Hematopoietic multipotent progenitor cell treated with erythropoietin and hydrocortisone succinate and interleukin-3 and kit ligand, for 15 days (in vitro differentiated cells): ENCODE results near the gene GADL1.

Experiments
- DNase-seq: peaks from one replicate; pipeline ENCODE4 v3.0.0-alpha.2; 2015; ENCODE audit warnings: low spot score

The GADL1 gene, protein sequence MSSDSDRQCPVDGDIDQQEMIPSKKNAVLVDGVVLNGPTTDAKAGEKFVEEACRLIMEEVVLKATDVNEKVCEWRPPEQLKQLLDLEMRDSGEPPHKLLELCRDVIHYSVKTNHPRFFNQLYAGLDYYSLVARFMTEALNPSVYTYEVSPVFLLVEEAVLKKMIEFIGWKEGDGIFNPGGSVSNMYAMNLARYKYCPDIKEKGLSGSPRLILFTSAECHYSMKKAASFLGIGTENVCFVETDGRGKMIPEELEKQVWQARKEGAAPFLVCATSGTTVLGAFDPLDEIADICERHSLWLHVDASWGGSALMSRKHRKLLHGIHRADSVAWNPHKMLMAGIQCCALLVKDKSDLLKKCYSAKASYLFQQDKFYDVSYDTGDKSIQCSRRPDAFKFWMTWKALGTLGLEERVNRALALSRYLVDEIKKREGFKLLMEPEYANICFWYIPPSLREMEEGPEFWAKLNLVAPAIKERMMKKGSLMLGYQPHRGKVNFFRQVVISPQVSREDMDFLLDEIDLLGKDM

GRCh38 chr3:30894521-30895251, at the start of gene GADL1:
GADL1 (minus strand) TSS chr3:30894661; CDS start chr3:30894614, 47 bp downstream.
- DNase-seq: no peak

- DNase-seq: no peak
These were observed 49.7 kb upstream of the GADL1 start for GRCh38 chr3:30944124-30944523.

DNA sequence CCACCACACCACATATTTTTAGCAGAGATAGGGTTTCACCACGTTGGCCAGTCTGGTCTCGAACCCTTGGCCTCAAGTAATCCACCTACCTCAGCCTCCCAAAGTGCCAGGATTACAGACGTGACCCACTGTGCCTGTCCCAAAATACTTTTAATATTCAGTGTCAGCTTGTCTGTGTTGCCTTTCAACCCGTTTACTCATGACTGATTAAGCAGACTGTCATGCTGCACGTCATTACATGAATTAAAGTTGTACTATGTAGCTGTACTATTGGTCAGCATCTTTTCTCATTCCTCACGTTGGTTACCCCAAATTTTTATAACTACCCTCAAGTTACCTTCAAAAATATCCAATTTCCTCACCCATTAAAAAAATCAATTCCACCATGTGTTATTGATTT, 48.7 kb upstream of the GADL1 start:
- DNase-seq: no peak

DNA sequence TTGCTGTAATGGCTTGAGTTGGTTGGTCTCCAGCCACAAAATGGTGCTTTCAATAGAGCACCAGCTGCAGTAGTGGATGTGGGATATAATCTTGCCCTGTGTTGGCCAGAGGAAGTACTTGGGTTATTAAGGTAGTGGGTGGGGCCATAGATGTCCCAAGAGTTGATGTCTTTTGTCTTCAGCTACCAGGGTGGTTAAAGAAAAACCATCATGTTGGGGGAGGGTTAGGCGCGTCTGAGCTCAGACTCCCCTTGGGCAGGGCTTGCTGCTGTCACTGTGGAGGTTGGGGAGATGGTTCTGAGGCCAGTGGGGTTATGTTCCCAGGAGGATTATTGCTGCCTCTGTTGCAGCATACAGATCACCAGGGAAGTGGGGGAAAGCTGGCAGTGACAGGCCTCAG, 46.9 kb upstream of the GADL1 start:
- no peak for DNase-seq

DNA sequence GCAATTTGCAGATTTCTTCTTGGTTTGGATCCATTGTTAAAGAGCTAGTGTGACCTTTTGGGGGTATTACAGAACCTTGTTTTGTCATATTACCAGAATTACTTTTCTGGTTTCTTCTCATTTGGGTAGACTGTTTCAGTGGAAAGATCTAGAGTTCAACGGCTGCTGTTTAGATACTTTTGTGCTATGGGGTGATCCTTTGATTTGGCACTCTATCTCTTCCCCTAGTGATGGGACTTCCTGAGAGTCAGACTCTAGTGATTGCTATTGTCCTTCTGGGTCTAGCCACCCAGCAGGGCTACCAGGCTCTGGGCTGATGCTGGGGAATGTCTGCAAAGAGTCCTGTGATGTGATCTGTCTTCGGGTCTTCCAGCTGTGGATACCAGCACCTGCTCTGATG, 46.3 kb upstream of the GADL1 start:
- DNase-seq: no peak

DNA sequence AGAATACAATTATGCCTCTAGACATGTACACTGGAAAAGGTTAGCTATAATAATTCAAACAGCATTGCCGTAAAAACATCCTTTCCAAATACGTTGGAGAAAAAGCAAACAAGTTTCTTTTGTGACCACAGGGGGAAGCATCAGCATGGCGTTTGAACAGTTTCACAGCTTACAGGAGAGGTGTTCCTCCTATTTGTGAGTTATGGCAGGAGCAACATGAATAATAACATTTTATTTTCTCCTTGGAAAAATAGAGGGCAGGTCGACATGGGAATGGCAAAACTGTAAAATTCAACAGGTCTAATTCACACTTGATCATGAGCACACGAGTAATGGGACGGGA, 39.7 kb upstream of the GADL1 start:
- DNase-seq: no peak

- DNase-seq: no peak
These were observed 39.2 kb upstream of the GADL1 start for GRCh38 chr3:30933478-30934207.

DNA sequence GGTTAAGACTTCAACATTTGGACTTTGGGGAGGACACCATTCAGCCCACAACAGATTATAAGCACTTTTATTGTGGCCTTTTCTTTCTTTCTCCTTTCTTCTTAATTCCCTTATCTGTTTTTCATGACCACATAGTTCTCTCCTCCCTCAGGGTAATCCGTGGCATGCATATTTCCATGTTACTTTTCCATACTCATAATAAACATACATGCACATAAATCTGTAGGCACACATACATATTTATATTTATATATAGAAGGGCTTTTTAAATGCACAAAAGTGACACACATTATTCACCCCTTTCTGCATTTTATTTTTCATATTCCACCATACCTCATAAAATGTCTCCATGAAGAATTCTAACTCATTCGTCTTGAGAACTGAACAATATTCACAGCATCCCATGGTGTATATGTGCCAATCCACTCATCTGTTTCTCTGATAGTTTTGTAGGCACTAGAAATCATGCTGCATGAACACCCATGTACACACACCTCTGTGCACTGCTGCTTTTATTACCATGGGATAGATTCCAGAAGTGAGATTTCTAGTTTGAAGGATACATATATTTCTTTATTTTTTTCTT, 38.1 kb upstream of the GADL1 start:
- no peak for DNase-seq

DNA sequence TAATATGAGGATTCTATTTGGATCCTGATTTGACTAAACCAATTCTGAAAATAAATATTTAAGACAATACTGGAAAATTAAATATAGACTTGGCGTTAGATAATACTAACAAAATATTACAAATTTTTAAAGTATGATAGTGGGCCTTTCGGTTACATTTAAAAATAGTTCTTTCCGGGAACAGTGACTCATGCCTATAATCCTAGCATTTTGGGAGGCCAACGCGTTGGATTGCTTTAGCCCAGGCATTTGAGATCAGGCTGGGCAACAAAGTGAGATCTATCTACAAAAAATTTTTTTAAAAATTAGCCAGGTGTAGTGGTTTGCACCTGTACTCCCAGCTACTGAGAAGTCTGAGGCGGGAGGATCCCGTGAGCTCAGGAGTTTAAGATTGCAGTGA, 30.3 kb upstream of the GADL1 start:
- DNase-seq: no peak

- no peak for DNase-seq
These were observed 25.1 kb upstream of the GADL1 start for GRCh38 chr3:30919564-30919963.

DNA sequence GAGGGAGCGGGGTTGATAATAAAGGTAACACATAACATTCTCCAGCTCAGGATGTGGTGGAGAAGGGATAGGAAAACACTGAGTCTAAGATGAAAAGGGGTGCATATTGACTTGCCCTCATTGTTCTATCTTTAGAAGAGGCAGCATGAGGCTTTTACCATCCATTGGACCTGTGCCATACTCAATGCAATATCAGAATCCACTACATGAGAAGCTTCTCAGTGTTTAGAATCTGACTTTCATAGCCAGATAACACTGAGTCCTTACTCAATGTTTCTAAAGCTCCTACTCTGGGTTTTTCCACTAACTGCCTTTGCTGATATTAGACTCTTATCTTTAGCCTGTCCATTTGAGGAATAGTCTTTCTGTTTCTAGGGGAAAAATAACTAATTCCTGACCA, 24.3 kb upstream of the GADL1 start:
- DNase-seq: no peak

DNA sequence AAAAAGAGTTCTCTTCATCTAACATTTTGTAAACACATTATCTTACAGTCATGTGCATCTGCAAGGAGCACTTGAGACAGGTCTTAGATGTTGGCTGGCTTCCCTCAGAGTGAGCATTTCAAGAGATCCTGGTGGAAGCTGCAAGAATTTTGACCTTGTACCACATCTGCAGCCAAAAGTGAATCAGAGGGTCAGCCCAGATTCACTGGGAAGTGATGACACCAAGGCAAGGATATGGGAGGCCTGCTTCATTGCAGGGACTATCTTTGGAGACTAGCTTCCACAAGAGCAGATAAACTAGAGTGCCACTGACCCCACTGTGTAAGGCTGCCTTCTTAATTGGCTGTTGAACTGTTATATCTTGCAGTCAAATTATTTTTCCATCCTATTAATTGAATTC, 21.3 kb upstream of the GADL1 start:
- DNase-seq: no peak

DNA sequence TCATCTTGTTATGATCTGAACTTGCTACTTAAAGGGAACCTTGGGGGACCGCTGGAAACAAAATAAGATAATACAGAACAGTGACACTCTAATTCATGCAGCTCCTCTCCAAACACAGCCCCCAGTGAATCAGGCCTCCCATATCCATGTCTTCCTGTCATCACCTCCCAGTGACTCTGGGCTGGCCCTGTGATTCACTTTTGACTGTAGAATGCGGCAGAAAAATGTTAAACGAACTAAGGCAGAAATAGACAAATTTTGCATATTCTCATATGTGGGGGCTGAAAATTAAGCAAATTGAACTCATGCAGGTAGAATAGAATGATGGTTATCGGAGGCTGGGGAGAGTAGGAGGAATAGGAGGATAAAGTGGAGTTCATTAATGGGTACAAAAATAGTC, 20.2 kb upstream of the GADL1 start:
- DNase-seq: no peak

GRCh38 chr3:30913176-30913575, 18.7 kb upstream of the GADL1 start:
- DNase-seq: no peak

- no peak for DNase-seq
These were observed 17.8 kb upstream of the GADL1 start for GRCh38 chr3:30912301-30912700.

GRCh38 chr3:30908456-30909037, 14.1 kb upstream of the GADL1 start:
- no peak for DNase-seq

GRCh38 chr3:30904996-30905395, 10.5 kb upstream of the GADL1 start:
- no peak for DNase-seq

DNA sequence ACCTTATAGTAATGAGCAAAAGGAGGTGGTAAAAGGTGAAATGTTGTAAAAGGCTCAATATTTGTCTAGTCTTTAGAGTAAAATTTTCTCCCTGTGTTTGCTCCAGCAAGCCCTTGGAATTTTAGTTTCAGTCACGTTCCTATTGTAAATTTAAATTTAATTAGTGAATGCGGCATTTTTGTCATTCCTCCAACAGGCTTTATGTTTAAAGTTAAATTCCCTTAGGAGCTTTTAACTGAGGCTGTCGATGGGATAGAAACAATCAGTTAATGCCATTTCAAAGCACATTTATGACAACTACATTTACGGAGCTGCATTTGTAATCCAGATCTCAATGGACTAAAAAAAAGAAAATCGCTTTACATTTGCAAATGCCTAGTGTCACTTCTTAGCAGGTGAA, 868 bp upstream of the GADL1 start:
- no peak for DNase-seq

GRCh38 chr3:30893678-30894325, 659 bp downstream of the GADL1 start:
- DNase-seq: no peak

DNA sequence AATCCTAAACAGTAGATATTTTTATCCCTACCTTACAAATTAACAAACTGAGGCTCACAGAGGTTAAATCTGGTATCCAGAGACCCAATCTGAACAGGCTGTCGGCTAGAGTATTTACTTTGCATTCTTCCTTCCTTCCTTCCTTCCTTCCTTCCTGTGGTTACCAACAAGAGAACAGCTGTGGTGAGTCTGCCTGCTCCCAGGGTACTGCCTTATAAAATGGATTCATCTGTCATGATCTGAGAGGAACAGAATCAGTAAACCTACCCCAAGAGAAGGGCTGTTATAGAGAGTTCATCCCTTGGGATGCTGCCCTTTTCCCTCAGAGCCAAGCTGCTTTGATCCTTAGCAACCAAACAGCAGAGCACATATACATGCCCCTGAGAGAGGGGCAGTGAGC, 3.6 kb downstream of the GADL1 start:
- no peak for DNase-seq

- no peak for DNase-seq
These were observed 7.6 kb downstream of the GADL1 start for GRCh38 chr3:30886888-30887287.

DNA sequence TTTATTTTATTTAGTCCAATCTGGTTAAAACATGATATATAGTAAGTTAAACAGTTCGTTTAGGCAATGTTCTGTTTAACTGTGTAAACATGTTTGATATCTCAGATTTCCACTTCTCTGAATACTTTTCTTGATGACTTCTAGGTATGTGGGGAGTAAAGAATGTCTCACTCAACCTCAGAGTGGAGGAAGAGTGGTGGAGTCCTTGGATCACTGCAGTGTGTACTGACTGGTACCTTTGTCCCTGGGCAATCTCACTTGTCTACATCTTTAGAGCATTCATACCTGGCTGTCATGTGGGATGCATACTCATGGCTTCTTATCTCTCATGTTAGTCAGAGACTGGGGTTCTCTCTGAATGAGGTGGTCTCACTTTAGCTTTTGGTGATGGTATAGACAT, 15.6 kb downstream of the GADL1 start:
- no peak for DNase-seq
